ENCODE measurements around the gene VAMP1. TPM values are rescaled to one million over a fixed set of nuclear protein-coding genes. Genes with fewer than 3 reads are reported as not detected.

Gene VAMP1
- total and polyA plus RNA-seq, 9 of the 15 experiments (the other 6 are each of a cell fraction or from before 2014, with no cell fraction given) = 0.76 to 13.2 (median 4.2) TPM

- WGBS (ENCODE audit: insufficient coverage, low coverage, missing lambda C conversion rate) = 4% methylated on average over 8 of the region's 9 CpGs
- no peaks in the 10 kb centered on the region for H3K36me3 ChIP-seq (ENCODE audit: control insufficient read depth, insufficient read depth, low read length)
- POLR2A ChIA-PET = interaction anchor here (0.6 to 1.7 kb wide), 2 partner anchors 47 to 103 kb away, joined by 3 to 10 read pairs; partner anchors contain the start of gene VAMP1
- H3K9me3 ChIP-seq (replicated peaks; ENCODE audit: control insufficient read depth, insufficient read depth, low read depth, low read length) = no peaks in the 10 kb centered on the region
- no TSS peak for BruUV-seq (replicated peaks)
- no peaks in the 10 kb centered on the region for H3K27me3 ChIP-seq (ENCODE audit: control insufficient read depth in 2 of 2, insufficient read depth in 2 of 2, low read length in 2 of 2)
- no peak overlapping the region; the same call in 1 of the 2 replicates for H3K4me2 ChIP-seq (ENCODE audit: insufficient read depth, low read length)
- no peaks in the 10 kb centered on the region for H3K9me1 ChIP-seq (ENCODE audit: control insufficient read depth, insufficient read depth, low read length)
- no peak overlapping the region for H3K9ac ChIP-seq (ENCODE audit: insufficient read depth in 1 of 2, low read depth in 2 of 2, low read length in 2 of 2)
- no peaks in the 10 kb centered on the region for H4K20me1 ChIP-seq (replicated peaks; ENCODE audit: control insufficient read depth, insufficient read depth, low read length)
- no peaks in the 10 kb centered on the region for H3K79me2 ChIP-seq (ENCODE audit: control insufficient read depth, insufficient read depth, low read length)
- intact Hi-C loops (cut with micrococcal nuclease) = loop anchor here (1.0 to 5.0 kb wide), 3 partner anchors 42 to 115 kb away; no protein-coding TSS in a partner anchor
- H3K27ac ChIP-seq (ENCODE audit: extremely low read depth, low read depth, low read length) = no peak overlapping the region
- in situ Hi-C loops (cut with MboI) = loop anchor here (5.0 kb wide), 1 partner anchor 39 kb away; no protein-coding TSS in a partner anchor
- ATAC-seq (peak; percentile 99), FAIRE-seq (peak; percentile 98), DNase-seq (ENCODE audit: extremely low read depth in 1 of 4, low spot score in 3 of 4) (peak; percentile 73 to 89 (median 75))
- H2AFZ ChIP-seq (ENCODE audit: low read depth, low read length) = peak overlapping the region; percentile 83
- H3K4me3 ChIP-seq = no peak overlapping the region
- peaks cover 2 to 5% of the 10 kb centered on the region in 2 experiments; a peak in 4 of 5 replicates for H3K4me1 ChIP-seq (replicated peaks in 1 of 2; ENCODE audit: control insufficient read depth in 2 of 2, insufficient read depth in 2 of 2, low read length in 2 of 2)
- CTCF ChIA-PET (ENCODE audit: low intra/inter-chr PET ratio) = interaction anchor here (1.5 to 2.2 kb wide), 2 partner anchors 16 to 42 kb away, joined by 3 to 19 read pairs; no protein-coding TSS in a partner anchor
- TF ChIP-seq RNF2 (IDR thresholded peaks at IDR 0.05) = 0 out of 2 replicates have a peak, but pooled peaks have one; percentile 43
- TF ChIP-seq PHF8 (IDR thresholded peaks at IDR 0.05; ENCODE audit: borderline replicate concordance, low read length) = no peak
- 0 out of 2 replicates have a peak, but pooled peaks have one; percentile 32 for TF ChIP-seq ZNF592 (IDR thresholded peaks at IDR 0.05)
- TF ChIP-seq DEAF1 (CRISPR knock-in tag; IDR thresholded peaks at IDR 0.05) = peak; percentile 84
- TF ChIP-seq ETV1 (tag; conservative IDR thresholded peaks at IDR 0.05; ENCODE audit: low read depth) = peak; percentile 54; the same call in 1 of the 2 replicates
- TF ChIP-seq L3MBTL2 (IDR thresholded peaks at IDR 0.05) = peak; percentile 99
- TF ChIP-seq TAL1 (IDR thresholded peaks at IDR 0.05) = no peak
- TF ChIP-seq BCL6 (CRISPR knock-in tag; IDR thresholded peaks at IDR 0.05) = no peak
- peak; percentile 41; the same call in 1 of the 2 replicates for TF ChIP-seq STAG1 (CRISPR knock-in tag; IDR thresholded peaks at IDR 0.05; ENCODE audit: borderline replicate concordance)
- TF ChIP-seq ZNF696 (CRISPR knock-in tag; conservative IDR thresholded peaks at IDR 0.05) = no peak
- TF ChIP-seq FOXO4 (CRISPR knock-in tag; IDR thresholded peaks at IDR 0.05) = no peak
- peak; percentile 47 for TF ChIP-seq JUND (IDR thresholded peaks at IDR 0.05; ENCODE audit: borderline replicate concordance, low read depth, low read length)
- TF ChIP-seq JUND (tag; IDR thresholded peaks at IDR 0.05; ENCODE audit: borderline replicate concordance, low read depth, low read length) = no peak
- peak; percentile 31; the same call in 1 of the 2 replicates for TF ChIP-seq CEBPB (tag; IDR thresholded peaks at IDR 0.05)
- TF ChIP-seq ZNF124 (CRISPR knock-in tag; IDR thresholded peaks at IDR 0.05) = no peak
Measured at GRCh38 chr12:6423267-6424007, 47.0 kb downstream of the VAMP1 start.
